GM19372 (cell line): ENCODE measurements around the gene DRAXIN.
"Not testable (repeated sequence)": the region's sequence is repeated elsewhere in the genome, so short reads cannot be mapped to it uniquely, and the experiment has no call there.

Source experiments
- ATAC-seq: cut with Tn5 transposase; IDR thresholded peaks from one replicate; pipeline ENCODE4 v1.9.1; 2021; ENCODE audit warnings: mild to moderate bottlenecking, low read depth, moderate library complexity; ENCODE audit not compliant: unreplicated experiment

The DRAXIN gene, protein sequence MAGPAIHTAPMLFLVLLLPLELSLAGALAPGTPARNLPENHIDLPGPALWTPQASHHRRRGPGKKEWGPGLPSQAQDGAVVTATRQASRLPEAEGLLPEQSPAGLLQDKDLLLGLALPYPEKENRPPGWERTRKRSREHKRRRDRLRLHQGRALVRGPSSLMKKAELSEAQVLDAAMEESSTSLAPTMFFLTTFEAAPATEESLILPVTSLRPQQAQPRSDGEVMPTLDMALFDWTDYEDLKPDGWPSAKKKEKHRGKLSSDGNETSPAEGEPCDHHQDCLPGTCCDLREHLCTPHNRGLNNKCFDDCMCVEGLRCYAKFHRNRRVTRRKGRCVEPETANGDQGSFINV

DNA sequence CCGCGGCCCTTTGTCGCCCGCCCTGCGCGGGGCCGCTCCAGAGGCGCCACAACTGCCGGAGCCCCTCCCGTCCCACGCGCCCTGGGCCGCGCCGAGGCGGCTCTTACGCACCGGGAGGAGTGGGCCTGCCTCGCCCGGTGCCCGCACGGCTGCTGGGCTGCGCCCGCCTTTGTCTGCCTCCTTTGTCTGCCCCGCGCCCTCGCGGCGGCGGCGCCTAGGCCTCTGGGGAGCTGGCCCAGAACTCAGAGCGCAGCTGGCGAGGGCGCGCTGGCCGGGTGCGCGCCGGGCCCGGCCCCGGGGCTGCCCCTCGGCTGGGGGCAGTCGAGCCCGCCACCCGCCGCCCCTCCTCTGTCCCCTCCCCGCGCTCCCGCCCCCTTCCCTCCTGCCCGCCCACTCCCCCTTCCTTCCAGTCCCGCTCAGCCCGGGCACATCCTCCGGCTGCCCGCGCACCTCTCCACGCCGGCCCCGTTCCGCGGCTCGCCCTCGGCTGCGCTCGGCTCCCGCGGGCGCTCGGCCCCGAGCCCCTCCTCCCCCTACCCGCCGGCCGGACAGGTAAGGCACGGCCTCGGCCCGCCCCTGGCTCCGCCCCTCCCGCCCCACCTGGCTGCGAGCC lies at the start of gene DRAXIN:
TSS of gene DRAXIN (plus strand) at position 409 of the 613 bp plus-strand sequence. CDS start 14,549 bp downstream, outside the sequence.
- ATAC-seq: no peak

DNA sequence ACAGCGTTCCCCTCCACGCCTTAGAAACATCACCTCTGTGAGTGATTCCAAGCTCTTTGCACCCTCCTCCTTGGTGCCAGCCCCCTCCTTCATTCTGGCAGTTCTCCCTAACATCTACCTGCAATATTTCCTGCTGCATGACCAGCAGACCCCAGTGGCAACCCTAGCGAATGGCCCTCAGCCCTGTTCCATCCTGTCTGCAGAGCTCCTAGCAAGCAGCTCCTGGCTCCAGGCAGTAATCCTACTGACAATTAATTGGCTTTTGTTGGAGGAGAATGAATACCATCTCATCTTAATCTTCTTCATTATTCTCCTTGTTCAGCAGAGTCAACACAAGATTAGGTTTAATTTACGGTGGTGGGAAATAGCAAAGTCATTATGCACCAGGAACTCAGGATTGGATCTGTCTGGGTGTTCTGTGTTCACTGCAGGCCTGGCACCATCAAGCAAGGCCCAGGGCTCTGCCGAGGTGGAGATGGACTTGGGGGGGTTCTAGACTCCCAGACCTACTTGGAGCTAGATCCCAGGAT lies 49.7 kb upstream of the DRAXIN start:
- no peak for ATAC-seq

DNA sequence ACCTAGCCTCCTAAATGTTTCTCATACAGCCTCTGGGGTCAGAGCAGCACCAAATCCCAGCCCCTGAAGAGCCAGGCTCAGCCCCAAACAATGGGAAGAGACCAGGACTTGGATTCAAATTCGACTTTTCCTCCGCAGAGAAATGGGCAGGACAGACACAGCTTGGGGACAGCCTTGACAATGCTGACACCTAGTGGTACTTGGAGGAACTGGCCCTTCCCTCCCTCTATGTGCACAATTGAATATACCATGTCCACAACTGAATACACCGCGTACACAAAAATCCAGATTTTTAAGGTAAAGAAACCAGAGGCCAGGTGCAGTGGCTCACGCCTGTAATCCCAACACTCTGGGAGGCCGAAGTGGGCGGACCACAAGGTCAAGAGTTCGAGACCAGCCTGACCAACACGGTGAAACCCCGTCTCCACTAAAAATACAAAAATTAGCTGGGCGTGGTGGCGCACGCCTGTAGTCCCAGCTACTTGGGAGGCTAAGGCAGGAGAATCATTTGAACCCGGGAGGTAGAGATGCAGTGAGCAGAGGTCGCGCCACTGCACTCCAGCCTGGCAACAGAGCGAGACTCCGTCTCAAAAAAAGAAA lies 49.0 kb upstream of the DRAXIN start:
- not testable (repeated sequence) for ATAC-seq

DNA sequence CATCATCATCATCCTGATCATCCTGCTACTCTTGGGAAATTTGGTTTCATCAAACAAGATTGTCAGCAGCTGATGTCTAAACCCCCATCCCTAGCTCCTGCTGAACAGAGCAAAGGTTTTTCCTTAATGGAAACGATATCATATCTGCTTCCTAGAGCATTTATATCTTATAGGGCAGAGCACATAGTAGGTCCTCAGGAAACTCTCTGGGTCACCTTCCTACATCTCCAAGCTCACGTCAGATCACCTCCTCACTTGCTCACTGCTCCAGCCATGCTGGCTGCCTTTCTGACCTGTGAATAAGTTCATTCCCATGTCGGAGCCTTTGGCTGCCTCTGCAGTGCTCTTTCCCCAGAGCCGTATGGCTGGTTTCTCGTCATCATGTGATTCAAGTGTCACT lies 47.7 kb upstream of the DRAXIN start:
- ATAC-seq: no peak

DNA sequence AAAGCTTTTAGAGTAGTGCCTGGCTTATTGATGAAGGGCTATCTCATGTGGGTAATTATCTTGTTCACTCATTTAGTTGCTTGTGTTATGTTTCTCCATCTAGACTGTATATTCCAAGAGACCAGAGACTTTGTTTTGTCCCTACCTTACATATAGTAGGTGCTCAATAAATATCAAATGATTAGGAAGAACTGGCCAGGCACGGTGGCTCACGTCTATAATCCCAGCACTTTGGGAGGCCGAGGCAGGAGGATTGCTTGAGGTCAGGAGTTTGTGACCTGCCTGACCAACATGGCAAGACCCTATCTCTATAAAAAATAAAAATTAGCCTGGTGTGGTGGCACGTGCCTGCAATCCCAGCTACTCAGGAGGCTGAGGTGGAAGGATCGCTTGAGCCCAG lies 46.2 kb upstream of the DRAXIN start:
- ATAC-seq: no peak

DNA sequence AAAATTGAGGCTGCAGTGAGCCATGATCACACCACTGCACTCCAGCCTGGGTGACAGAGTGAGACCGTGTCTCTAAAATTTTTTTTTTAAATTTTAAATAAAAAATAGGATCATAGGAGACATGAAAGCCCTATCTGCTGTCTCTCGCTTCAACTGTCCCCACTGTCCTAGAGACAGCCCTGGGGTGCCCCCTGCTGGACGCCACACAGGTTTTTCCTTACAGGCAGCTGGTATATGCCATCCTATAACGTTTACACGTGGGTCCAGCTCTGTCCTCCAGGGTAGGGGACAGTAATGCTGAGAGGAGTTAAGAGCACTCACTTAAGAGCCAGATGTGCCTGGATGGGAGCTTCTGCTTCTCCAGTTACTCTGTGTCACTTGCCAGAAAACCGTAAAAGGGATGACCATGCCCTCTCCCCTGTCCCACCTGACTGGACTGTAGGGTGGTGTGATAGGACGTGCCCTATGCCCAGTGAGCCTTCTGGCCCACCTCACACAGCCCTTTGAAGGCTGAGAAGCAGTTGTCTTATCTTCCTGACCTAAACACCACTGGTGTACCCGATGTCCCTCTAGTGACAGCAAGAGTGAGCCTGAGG lies 45.7 kb upstream of the DRAXIN start:
- ATAC-seq: no peak

DNA sequence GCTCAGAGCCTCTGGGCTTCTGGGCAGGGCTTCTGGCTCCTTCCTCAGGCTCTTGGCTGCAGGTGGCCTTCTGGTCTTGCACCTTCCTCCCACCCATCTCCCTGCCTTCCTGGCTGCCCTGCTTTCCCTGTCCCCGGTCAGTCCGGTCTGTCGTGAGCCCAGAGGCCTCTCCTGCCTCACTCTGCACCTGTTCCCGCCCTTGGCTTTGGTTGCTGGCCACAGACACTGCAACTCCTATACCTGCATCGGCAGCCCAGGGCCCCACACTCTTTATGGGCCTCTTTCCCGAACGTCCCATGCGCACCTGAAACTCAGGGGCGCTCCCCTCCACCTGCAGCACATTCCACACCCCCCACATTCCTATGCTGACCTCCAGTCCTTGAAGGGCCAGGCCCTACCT lies 45.2 kb upstream of the DRAXIN start:
- ATAC-seq: no peak

DNA sequence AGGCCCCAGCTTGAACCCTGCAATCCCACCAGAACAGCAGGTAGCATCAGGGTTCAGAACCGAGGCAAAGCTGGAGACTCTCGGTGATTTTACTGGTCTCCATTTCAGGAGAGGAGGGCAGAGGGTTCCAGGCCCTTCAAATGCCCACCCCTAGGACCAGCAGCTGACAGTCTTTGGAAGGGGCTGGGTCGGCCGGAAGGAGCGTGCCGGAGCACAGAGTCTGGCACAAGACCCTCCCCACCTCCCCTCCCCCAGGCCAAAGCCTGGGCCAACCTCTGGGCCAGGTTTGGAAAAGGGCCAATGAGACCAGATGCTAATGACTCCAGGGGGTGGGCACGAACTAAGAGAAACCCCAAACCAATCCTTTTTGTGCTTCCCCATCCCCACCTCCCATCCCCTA lies 44.2 kb upstream of the DRAXIN start:
- no peak for ATAC-seq

DNA sequence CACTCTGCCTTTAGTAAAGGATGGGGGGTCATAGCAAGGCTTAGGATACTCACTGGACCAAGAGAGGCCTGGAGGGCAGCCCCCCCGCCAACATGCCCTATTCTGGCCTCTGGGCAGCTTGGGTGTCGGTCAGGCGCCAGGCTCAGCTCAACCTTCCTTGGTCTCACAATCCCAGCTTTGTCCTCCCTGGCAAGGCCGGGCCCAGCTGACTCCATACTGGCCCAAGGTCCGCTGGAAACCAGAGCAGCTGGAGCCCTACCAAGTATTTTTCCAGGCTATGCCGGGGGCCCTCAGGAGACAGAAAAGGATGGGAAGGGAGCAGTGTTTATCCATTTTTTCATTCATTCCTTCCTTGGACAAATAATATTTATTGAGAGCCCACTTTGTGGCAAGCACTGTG lies 43.5 kb upstream of the DRAXIN start:
- no peak for ATAC-seq

DNA sequence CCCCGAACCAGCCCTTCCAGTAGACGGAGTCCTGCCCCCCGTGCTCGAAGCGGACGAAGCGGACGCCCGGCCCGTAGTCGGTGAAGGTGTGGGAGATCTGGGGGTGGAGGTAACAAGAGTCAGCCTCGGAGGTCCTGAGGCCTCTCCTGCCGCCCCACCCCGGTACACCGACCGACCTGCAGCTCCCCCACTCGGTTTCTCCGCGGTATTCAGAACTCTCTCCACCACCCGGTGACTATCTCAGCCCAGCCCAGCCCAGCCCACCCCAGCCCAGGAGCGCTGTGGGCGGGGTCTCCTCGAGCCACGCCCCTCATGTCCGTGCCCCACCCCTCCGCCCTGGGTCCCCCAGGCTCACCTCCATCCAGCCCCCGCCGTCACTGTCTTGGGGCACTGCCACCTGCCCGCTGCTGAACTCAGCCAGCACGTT lies 42.8 kb upstream of the DRAXIN start:
- no peak for ATAC-seq

DNA sequence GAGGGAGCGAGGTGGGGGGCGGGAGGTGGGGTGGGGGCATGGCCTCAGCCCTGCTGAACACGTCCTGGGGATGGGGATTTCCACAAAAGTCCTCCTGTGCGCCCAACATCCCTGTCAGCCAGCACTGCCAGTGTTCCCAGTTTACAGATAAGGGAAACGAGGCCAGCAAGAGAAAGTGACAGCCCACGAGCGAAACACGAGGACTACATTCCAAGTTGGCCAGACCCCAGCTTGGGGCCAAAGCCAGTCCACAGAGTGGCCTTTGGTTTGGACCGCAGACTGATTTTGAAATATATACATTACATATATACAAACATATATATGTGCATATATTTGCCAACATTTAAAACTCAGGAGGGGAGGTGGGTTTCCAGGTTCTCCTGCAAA lies 42.3 kb upstream of the DRAXIN start:
- no peak for ATAC-seq

DNA sequence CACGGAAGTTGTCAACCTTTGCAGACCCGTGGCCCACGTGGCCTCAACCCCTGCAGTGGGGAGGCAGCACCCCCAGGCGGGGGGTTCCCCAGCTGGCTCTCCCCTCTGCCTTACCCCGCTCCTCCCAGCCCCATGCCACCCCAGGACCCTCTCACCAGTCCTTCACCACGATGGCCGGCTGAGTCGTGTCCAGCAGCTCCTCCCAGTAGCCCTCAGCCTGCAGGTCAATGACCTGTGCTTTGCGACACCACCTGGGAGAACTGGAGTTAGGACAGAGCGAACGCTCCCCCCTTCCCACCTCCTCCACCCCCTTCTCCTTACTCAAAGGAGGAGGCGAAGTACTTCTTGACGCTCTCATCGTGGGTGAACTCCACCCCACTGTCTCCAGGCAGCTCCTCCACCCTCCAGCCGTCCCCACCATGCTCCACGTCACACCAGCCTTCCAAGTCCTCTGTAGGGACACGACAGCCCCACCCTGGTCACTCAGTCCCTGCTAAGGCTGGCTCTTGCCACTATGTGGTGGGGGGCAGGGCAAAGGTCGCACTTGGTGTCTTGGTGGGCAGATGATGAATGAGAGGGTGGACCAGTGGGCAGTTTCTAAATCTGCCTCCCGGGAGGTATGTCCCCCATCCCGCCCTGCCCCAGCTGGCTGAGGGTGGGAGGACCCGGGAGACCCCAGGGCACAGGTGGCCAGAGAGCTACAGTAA lies 41.7 kb upstream of the DRAXIN start:
- no peak for ATAC-seq

DNA sequence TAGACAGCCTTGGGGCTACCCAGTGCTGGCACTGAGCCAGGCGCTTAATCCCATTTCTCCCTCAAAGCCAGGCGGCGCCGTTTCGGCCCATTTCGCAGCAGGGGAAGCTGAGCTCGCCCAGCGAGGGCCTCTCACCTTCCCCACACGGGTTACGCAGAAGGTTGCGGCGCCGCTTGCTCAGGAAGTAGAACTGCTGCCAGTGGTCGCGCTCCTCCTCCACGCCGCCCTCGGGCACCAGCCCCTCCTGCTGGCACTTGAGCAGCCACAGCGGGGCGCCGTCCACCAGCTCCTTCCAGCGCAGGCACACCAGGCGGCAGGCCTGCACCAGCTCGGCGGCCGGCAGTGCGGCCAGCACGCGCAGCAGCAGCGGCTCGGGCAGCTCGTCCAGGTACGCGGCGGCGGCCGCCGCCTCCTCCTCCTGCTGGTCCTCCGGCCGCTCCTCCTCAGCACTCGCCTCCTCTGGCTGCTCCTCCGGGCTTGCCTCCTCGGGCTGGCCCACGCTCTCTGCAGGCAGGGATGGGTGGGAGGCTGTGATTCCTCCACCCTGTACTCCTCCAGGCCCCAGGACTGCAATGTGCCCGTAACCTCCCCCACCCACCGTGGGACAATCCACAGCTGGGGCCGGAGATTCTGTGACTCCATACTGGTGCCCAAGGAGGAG lies 41.0 kb upstream of the DRAXIN start:
- no peak for ATAC-seq

DNA sequence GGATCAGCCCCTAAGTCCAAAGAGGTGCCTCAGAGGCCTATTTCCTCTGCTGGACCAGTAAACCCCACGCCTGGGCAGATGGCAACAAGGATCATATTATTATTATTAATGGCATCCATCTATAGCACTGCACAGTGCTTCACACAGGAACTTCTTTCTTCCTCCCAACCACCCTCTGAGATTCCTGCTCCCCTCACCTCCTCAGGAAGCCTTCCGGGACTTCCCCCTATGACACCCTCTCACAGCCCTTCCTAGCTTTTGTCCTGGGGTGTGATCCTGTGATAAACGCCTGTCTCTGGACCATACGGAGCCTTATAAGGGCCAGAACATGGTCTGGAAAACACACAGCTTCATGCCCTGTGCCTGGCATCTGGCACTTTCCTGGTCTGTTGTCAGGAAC lies 40.5 kb upstream of the DRAXIN start:
- ATAC-seq: no peak

DNA sequence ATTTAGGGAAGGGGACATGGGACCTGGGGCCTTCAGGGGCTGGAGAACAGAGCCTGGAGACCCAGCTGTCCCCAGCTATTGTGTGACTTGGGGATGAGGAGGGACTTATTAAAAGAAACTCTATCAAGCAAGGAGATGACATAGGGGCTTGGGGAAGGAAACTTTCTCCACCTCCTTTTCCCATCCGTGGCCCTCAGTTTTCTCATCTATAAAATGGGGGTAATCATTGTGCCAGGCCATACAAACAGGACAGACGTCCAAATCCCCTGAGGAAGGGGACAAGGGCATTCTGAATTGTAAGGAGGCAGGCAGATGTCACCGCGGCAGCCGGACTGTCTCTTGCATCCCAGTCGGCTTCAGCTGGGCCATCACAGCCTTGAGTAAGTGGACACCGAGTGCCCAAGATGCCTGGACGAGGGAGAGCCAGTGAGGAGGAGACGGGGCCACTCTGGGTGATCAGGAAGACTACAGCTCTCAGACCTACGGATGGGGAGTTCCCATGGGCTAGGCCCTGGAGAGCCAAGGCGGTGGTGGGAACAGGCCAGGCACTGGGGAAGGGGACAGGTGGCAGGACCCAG lies 39.2 kb upstream of the DRAXIN start:
- no peak for ATAC-seq

DNA sequence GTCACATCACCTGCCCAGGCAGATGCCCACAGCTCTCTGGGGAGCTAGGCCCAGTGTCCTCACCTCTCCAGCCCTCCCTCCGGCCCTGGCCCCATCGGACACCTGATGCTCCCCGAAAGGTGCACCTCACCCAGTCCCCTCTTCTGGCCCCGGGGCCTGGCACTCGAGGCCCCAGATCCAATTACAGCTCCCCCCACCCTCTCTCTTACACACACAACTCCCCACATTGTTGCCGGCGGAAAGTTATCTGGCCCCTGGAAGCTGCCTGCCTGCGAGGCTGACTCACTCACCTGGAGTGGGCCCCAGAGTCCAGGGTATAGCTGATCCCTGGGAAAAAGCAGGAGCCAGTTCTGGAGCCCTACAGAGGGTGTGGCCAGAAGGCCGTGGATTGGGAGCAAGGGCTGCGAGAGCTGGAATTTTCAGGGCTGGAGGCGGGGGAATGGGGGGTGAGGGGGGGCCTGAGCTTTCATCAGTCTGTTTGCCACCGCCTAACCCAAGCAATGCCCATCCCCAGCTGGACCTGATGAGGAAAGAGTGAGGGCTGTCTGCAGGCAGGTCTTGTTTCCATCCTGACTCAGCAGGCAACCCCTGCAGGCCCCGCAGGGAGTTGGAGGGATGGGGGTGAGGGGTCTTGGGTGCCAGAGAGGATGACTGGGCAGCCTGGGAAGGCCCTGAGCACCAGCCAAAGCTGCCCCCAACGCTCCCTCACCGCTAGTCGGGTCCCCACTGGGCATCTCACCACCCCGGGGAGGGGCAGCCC lies 38.2 kb upstream of the DRAXIN start:
- no peak for ATAC-seq

DNA sequence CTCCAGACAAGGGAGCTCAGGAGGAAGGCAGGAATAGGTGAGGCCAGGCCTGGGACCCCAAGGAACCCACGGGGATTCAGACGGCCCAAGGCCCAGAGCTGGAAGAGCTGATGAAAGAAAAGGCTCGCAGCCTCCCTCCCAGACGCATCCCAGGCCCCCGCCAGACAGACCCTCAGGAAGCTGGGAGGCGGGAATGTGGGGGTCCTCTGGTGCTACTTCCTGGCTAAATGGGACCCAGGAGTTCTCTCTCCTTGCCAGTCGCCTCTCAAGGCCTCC lies 37.7 kb upstream of the DRAXIN start:
- no peak for ATAC-seq

DNA sequence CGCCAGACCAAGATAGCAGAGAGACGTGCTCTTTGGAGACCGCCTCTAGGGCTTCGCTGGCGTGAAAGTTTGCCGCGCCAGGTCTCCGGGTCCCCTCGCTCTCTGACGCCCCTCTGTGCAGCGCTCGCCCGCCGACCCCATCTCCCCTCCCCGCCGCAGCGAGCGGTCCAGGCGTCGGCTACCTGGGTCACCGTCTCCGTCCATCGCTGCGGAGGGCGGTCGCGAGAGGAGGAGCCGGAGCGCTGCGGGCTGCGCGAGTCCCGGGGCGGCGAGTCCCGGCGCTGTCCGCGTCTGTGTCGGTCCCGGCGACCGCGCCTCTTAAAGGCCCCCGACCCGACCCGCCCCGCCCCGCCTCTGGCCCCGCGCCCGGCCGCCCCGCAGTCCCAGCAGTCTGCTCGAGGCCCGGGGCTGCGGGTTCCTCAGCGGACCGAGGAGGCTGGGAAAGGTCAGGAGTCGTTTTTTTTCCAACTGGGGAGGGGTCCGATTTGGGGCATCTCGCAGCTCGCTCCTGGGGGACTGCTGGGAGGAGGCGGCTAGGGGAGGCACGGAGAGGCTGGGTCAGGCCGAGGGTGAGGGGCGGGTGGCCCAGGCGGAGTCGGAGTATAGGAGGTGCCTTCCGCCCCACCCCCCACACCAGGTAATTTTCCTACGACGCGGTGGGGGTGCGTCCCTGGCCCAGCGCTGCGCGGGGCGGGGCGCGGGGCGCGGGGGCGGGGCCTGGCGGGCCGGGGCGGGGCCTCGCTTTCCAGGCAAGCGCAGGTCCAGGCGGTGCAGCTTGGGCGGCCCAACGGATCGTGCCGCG lies 37.2 kb upstream of the DRAXIN start, which contains the start of the genes FBXO2 and FBXO44:
TSS of gene FBXO2 (minus strand) at position 293 of the 802 bp plus-strand sequence. CDS start at position 204, 89 bp downstream.
TSS of gene FBXO44 (plus strand) at position 741 of the 802 bp plus-strand sequence. CDS start 959 bp downstream, outside the sequence.
- peak; percentile 49 for ATAC-seq
